NOMO-1 treated with dmso at 0.1 percent for 144 hours (cell line): ENCODE results near the gene GOPC.
"Not testable (repeated sequence)": the region's sequence is repeated elsewhere in the genome, so short reads cannot be mapped to it uniquely, and the experiment has no call there.

Source experiments
- DNase-seq: peaks from one replicate; lab custom pipeline; 2025; ENCODE audit not compliant: unreplicated experiment; lab: John Stamatoyannopoulos, UW

The GOPC gene

DNA sequence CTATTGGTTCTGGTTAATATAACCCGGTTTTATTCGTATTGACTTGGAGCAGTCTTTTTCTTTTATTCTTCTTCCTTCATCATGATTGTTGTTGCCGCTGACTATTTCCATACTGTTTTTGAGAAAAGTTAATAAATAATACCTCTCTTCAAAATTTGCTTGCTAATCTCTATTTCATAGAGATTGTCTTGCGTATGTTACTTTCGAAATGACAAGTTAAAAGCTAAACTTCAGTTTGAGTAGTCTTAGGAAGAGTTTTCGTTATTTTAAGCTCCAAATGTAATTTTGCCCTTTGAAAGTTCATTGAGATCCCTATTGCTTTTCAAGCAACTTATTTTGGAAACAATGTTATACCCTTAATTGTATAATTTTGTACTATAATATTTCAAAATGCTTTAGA, 83.4 kb downstream of the GOPC start:
- no peak for DNase-seq

DNA sequence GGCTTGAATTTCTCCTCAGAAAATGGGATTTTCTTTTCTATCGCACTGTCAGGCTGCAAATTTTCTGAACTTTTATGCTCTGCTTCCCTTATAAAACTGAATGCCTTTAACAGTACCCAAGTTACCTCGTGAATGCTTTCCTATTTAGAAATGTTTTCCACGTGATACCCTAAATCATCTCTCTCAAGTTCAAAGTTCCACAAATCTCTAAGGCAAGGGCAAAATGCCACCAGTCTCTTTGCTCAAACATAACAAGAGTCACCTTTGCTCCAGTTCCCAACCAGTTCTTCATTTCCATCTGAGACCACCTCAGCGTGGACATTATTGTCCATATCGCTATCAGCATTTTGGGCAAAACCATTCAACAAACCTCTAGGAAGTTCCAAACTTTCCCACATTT, 84.3 kb downstream of the GOPC start:
- not testable (repeated sequence) for DNase-seq

DNA sequence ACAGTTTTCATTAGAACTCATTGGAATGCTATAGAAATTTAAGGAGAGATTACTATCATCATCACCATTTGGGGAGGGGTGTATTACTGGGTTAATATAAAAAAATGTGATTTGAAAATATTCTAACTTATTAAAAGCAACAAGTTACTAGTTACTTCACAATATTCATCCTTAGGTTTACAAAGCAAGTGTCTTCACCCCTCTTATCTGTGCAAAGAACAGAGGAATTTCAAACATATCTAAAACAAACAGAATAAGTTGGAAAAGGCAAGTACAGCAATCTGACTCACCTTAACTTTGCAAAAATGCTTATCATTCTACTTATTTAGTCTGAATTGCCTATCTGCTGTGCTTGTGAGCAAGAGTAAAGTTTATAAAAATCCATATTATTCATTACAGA, 87.0 kb downstream of the GOPC start:
- DNase-seq: no peak

DNA sequence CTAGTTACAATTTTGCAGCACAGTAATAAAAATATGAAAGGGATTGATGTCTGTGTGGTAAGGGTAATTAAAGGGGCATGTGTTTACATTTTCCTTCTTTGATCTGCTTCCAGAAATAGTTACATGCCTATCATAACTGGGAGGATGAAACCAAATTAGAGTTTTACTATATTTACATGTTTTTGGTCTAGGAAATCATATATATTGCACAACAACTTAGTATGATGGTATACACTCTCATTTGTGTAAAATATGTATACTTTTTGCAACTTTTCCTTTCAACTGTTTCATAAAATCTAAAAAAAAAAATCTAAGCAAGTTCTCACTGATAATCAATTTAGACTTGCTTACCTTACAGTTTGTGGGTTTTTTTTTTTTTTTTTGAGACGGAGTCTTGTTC, 87.7 kb downstream of the GOPC start:
- no peak for DNase-seq

DNA sequence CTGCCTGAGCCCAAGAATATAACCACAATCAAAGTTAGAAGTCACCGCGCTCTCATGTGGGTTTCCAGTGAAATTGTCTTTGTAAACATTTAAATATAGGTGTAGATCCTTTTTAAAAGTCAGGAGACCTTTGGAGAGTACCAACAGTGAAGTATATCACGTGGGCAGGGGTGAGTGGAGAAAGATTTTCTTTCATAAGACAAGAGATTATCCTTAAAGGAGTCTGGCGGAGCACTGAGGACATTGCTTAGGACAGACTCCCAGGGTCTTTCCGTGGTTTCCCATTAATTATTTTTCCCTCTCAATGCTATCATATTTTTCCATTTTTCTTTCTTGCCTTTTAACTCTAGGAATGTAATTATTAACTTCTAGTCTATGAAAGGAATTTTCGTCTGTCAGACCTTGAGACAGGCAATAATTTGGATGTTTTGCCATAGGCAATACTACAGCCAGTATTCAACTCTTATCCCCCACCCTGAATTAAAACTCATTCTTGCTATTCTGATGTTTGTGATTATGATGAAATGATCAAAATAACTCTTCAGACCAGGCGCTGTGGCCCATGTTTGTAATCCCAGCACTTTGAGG, 88.4 kb downstream of the GOPC start:
- DNase-seq: no peak

DNA sequence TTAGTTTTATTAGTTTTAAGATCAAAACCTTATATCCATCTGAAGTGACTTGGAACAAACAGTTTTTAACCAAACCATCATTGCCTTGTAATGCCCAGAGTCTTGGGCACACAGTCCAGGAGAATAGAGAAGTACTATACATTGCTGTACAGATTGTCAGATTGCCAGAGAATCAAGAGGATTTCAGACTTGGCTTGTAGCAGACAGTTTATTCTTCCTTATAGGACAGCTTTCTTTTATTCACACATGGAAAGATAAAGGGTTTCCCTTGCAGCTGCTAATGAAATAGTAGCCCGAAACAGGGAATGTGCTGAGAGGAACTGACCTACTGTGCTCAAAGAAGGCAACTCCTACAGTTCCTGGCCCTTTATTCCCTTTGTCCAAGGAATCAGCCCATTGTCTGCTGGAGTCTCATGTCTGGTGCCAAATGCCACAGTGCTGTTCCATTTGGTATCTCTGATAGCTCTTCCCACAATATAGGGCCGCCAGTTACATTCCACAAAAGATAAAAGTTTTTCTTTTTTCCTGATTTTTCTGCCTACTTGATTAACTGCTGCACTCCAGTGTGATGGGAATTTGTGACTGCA, 89.2 kb downstream of the GOPC start:
- no peak for DNase-seq

DNA sequence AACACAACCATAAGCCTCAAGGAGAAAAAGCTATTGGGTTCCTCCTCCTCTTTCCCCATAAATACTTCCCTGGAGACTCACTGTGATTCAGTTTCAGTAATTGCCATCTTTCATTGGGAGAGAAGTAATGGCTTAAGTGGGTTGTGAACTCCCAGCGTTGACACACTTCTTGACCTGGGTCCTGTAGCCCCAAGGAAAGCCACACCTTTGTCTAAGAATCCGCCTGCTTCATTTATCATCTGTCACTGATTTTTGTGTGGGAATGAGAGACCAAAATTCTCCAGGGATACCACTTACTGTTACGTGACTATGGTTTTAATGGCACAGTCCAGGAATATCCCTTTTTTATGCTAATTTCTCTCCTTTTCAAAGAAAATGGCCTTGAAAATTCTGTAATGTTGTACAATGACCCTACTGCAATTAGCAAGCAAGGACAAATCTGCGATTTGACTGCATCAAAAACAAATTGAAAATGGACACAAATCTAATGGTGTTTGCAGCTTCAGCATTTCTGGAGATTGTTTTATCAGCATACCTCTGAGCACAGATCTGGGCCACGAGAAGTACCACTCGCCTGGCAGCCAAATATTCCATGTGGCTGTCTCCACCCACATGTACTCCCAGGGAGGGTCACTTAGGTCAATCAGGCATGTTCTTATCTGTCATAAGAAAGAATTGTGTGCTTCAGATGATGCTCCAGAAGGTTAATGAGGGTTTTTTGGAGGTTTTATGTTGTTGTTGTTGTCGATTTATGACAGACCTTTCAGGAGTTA, 90.1 kb downstream of the GOPC start:
- no peak for DNase-seq
